NCI-H524 (cell line): ENCODE data around the gene TMEM106C.

Experiments
- DNase-seq, 2 experiments: peaks; one replicate each; lab custom pipeline; 2025; lab: John Stamatoyannopoulos, UW

The TMEM106C gene, protein sequence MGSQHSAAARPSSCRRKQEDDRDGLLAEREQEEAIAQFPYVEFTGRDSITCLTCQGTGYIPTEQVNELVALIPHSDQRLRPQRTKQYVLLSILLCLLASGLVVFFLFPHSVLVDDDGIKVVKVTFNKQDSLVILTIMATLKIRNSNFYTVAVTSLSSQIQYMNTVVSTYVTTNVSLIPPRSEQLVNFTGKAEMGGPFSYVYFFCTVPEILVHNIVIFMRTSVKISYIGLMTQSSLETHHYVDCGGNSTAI

DNA sequence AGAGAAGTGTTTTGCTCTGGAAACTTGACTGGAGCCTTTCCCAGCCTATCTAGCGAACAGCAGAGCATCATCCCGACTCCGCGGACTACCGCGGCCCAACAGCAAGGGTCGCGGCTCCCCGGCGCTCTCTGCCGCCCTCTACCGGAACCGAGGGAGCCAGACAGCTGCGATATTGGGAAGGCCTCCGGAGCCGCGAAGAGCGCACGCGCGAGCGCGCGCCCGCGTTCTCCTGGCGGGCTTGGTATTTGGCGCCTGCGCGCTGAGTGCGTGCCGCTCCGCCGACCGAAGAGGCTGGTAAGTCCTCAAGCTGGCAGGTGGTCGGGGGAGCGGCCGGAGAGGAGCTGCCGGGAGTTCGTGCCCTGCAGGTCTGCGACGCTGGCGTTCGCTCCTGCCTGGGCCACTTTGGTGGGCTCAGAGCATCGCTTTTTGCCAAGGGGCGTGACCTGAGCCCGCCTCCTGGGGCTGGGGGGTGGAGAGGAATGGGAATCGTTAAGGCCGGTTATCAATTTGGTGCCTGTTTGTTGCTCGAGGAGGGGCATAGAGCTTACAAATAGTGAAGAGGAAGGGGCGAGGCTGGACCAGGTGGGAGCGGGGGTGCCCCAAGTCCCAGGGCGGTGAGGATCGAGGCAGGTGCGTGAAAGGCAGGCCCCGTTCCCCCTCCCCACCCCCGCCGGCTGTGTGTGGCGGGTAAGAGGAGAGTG, at the start of gene TMEM106C:
TMEM106C (plus strand) TSS at position 257 of the 701 bp plus-strand sequence. CDS start 641 bp downstream, outside the sequence.
- DNase-seq, result peak; percentile 86 to 93

- DNase-seq, result no peak
Measured at GRCh38 chr12:47920913-47921312, 42.5 kb upstream of the TMEM106C start.

DNA sequence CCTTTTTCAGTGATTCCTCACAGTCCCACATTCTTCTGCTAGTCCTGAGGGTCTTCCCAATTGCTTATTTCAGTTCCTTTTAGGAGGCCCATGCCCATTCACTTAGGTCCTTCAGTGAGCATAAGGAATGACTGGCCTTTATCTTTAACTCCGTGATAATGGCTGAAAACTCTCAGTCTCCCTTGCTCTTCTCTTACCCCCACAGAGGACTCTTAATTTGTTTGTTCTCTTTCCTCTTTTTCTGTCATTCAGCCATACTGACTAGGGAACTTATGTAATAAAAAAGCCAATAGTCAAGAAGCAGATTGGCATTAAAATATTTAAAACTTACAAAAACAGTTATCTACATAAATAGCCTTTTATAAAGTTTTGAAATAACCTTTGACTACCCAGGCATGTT, 41.5 kb upstream of the TMEM106C start:
- no peak for DNase-seq

DNA sequence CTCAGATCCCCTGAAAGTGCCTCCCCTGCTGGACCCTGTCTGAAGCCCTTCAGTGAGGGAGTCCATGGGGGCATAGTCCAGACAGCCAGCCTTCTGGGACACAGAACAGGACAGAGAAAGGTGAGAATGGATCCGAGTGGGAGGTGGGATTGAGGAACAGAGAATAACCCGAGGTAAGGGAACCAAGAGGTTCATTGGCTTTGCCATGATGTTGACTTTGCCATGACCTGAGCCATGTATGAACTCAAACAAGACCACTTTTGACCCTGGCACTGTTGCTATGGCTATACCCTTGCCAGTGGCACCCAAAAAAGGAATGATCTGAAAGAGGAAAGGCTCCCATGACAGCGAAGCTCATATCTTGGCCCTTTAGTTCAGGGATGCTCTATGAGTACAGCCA, 36.0 kb upstream of the TMEM106C start:
- DNase-seq, result no peak

DNA sequence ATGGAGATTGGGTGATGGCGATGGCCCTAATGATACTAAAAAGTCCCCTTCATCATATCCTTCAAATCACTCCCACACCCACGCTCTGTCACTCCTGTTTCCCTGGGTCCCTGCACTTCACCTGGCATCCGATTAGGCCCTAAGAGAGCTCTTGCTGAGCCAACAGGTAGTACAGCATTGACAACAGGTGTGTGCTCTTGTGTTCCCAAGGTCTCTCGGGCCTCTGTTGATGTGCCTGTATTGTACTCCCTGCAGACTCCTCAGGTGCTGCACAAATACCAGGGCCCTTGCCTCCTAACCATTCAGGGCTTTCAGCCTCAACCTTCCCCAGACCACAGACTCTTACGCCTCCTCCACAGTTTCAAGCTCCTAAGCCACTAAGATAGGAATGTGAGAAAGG, 32.8 kb upstream of the TMEM106C start:
- DNase-seq, result no peak

DNA sequence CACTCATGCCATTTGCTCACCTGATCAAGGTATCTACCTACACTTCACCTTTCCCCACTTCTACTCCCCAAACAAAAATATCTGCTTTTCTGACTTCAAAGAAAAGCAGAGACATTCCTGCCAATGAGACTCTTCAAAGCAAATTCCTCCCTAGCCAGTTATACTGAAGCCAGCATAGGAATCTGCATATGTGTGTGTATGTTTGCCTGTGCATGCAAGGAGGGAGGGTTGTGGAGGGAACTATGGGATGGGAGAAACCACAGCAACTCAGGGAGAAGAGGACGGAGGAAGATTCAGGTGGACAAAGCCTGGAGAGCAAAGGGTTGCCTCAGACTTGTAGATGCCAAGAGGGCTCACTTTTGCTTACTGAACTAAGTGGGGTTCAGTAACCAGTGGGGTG, 32.2 kb upstream of the TMEM106C start:
- DNase-seq, result no peak

DNA sequence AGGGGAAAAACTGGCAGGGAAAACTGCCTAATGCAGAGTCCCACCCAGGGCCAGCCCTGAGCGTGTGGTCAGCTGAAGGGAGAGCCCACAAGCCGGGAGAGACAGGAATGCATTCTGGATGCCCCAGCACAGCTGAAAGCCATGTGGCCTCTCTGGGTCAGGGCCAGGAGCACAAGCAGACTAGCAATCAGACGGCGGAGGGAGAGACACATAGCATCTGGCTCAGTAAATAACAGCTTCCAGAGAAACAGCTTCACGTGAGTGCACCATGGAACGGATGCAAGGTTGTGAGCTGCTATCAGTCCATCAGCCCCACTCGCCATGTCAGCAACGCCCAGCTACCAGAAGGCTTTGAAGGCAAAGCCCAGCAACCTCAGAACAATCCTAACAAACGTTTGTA, 28.2 kb upstream of the TMEM106C start:
- DNase-seq, result no peak

DNA sequence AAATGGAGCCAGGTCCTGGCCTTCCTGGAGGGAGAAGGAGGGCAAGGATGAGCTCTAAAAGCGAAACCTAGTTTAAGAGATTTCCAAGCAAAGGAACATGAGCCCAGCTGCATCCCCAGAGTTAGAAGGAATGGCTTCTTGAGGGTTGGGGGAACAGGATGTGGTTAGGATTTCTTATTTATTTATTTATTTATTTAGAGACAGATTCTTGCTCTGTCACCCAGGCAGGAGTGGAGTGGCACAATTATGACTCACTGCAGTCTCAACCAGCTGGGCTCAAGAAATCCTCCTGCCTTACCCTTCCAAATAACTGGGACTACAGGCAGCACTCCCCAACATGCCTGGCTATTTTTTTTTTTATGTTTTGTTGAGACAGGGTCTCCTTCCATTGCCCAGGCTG, 25.3 kb upstream of the TMEM106C start:
- no peak for DNase-seq

DNA sequence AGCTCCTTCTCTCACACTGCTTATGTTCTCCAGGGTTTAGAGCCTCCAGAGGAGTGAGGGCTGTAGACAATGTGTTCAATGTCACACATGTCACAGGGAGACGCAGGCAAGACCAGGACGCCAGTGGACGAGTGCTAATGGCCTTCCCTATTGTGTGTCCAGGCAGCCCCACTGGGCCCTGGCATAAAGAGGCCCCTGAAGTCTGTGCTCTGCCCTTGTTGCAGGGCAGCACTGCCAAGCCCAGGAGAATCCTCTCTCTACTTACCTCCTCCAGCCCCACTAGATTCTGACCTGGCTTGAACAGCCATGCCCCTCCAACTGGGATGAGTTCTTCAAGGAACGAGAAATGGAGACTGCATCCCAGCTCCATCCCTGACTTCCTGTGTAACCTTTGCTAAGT, 24.8 kb upstream of the TMEM106C start:
- no peak for DNase-seq

GRCh38 chr12:47939009-47939601, 24.3 kb upstream of the TMEM106C start:
- DNase-seq, result no peak

DNA sequence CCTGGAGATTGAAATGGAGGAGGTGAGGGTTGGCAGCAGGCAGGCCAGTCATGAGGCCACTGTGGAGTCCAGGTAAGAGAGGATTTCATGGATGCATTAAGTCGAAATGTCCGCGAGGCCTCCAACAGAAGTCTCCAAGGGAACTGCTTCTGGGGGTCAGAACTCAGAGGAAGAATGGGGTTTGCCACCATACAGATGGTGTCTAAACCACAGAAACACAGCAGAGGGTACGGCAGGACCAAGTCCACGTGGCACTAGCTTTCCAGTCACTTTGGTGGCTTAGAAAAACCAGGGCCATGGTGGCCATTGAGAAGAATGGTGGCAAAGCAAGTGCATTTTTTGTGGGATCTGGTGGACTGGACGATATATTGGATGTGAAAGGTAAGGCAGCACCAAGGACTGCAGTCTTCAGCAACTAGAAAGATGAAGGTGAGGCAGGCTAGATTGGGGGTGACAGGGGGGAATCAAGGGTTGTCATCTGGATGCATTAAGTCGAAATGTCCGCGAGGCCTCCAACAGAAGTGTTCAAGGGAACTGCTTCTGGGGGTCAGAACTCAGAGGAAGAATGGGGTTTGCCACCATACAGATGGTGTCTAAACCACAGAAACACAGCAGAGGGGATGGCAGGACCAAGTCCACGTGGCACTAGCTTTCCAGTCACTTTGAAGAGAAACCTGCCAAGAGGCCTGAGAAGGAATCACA, 22.5 kb upstream of the TMEM106C start:
- no peak for DNase-seq

- no peak for DNase-seq
Measured at GRCh38 chr12:47941475-47941780, 22.0 kb upstream of the TMEM106C start.

DNA sequence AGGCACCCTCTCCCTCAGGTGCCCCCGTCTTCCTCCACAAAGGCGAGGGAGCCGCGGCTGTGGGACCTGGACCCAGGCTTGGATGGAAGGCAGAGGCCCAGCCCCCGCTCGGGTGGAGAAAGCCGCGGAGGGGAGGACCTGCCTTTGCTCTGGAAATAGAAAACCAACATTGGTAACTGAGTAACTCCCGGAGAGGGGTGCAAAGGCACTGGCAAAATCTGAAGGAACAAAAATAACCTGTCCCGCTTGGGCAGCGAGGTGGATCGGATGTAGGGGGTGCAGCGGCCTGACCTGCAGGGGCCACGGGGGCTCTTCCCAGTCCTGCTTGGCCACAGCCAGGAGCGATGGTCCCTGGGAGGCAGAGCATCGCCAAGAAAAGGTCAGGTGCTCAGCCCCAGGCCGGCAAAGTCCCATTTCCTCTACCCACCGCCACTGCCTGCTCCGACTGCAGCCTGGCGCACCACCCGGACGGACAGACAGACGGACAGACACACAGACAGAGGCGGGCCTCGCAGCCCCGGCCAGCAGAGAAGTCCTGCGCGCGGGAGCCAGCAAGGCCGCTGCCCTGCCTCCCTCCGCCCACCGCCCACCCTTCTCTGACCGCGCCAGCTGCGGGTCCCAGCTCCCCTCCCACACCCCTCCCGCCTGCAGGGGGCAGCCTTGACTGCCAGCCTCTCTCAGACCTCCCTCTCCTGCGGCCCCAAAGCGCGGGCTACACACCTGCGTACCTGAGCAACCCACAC, 21.4 kb upstream of the TMEM106C start:
- peak in 1 of 2 experiments; percentile 13 for DNase-seq

DNA sequence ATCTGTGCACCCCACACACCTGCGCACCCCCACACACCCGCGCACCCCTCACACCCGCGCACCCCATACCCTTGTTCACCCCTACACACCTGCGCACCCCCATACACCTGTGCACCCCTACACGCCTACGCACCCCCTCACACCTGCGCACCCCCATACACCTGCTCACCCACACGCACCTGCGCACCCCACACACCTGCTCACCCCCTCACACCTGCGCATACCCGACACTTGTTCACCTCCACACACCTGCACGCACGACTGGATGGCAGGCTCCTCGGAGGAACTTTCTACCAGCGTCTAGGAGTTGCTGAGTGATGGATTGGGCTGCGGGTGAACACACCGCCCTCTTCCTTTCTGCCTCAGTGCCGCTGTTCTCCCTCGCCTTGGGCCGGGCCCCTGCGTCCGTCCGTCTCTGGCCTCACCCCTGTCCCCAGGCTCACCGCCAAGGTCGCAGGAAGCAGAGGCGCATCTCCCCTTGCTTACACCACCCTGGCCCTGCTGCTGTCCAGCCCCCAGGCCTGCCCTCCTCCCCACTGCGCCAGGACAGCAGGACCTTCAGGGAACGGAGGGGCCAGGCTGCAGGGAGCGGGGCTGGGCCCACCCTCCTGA, 20.7 kb upstream of the TMEM106C start:
- DNase-seq, result no peak

DNA sequence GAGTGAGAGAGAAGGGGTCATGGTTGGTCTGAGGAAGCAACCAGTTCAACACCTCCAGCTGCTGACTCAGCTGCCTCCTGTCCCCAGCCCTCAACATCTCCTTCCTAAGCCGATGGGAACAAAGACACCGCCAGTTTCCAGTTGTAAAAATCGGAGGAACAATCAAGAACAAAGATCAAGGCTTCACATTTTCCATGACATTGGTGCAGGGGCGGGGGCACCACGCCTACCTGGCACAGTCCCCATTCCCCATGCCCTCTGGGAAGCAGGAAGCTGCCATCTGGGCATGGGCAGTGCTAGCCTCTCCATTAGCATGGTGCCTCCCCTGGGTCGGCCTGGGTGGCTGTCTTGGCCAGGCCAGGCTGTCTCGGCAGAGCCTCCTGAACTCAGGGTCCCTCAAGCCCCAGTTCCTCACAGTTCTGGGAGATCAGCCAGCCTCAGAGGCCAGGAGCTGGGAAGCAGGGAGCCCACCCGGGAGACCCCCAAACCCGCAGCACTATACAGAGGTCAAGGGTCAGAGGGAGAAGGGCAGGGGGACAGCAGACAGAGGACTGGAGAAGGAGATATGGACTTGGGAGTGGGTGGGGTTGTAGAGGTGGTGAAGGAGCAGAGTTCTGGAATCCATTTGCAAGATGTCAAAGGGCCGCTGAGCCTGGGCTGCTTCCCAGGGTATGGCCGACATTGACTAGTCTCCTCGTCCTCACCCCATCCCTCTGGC, 19.6 kb upstream of the TMEM106C start:
- DNase-seq, result no peak

DNA sequence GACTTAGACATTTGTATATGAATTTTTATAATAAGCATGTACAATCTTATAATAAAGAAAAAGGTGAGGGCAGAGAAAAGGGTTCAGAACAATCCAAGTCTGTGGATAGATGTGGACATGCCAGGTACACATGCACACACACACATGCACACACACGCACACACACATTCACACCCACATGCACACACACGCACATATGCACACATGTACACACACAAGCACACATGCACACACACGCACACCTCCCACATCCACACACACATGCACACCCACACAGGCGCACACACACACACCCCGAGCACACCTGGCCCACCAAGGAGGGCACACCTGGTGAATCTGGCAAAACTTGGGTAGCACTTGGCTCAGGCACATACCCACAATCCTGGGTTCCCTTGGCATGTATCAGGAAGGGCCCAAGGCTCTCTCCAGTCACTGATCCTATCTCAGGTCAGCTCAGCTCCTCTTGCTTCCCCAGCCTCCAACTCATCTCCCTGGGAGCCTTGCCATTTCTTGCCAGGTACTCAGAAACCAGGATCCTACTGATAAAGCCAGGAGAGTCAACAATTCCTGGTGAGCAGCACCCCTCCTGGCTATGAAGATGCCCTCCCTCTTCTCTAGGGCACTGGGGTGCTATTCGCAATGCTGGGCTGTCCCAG, 18.6 kb upstream of the TMEM106C start:
- no peak for DNase-seq

- DNase-seq, result no peak
Measured at GRCh38 chr12:47945341-47945728, 18.1 kb upstream of the TMEM106C start.

GRCh38 chr12:47946413-47947323, 16.7 kb upstream of the TMEM106C start:
- no peak for DNase-seq

GRCh38 chr12:47947341-47947740, 16.1 kb upstream of the TMEM106C start:
- no peak for DNase-seq
